NT2/D1 (cell line): ENCODE results near the gene KRT72.

Experiments used
- YY1 ChIP-seq: IDR thresholded peaks from 2 replicates; pipeline ENCODE4 v1.6.1; 2011; ENCODE audit not compliant: insufficient read length, insufficient read depth
- ZNF274 ChIP-seq: IDR thresholded peaks from 2 replicates; pipeline ENCODE4 v1.6.1; 2011; ENCODE audit warnings: mild to moderate bottlenecking, low read depth, low read length

DNA sequence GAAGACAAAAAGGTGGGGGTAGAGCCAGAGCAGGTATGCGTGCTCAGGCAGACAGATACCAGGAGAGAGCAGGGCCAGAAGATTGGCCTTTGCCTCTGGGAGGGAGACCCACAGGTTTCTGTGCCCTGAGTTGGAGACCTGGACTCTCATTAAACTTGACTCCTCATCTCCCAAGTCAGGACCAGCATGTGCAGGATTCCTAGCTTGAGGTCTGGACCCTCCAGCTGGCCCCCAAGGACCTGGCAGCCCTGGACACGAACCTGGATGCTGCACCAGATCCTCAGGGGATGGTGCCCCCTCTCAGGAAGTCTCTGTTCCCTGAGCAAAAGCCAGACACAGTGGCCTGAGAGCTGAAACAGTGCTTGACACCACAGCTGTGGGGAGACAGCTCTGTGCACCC lies 27.6 kb upstream of the KRT72 start:
- no peak for TF ChIP-seq ZNF274
- TF ChIP-seq YY1 = no peak
